Glomerular endothelial cell (primary cell): ENCODE measurements around the gene EVC2. TPM values are rescaled to one million over a fixed set of nuclear protein-coding genes. Genes with fewer than 3 reads are reported as not detected.

Experiments used
- DNase-seq: peaks from one replicate; pipeline ENCODE4 v3.0.0-alpha.2; 2011; ENCODE audit warnings: low read depth, low spot score; ENCODE audit errors: extremely low read depth
- total RNA-seq: library from RNA; depleted of rRNA; stranded (reverse); fragments of >200 nt; gene quantifications from 2 replicates; pipeline ENCODE4 v1.2.3, GENCODE V29; 2015

Gene EVC2
- total RNA-seq, 1 donor from 2014 or later, result 11.7 TPM

DNA sequence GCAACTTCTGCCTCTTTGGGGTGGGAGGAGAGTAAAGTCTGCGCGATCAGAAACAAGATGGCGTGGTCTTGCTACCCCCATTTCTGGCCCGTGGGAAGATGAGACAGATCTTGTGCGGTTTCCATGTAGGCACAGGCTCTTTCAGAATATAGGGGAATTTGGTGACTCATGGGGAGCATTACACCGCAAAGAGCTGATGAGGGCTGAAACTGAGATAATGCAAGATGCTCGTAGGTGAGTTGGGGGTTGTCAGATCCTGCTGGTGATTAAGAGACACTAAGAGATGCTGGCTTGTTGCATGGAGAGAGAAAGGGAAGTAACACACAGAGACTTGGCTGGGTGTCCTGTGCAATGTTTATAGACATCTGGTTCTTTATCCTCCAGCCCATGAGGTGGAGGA lies 4.2 kb upstream of the EVC2 start:
- DNase-seq, result no peak

DNA sequence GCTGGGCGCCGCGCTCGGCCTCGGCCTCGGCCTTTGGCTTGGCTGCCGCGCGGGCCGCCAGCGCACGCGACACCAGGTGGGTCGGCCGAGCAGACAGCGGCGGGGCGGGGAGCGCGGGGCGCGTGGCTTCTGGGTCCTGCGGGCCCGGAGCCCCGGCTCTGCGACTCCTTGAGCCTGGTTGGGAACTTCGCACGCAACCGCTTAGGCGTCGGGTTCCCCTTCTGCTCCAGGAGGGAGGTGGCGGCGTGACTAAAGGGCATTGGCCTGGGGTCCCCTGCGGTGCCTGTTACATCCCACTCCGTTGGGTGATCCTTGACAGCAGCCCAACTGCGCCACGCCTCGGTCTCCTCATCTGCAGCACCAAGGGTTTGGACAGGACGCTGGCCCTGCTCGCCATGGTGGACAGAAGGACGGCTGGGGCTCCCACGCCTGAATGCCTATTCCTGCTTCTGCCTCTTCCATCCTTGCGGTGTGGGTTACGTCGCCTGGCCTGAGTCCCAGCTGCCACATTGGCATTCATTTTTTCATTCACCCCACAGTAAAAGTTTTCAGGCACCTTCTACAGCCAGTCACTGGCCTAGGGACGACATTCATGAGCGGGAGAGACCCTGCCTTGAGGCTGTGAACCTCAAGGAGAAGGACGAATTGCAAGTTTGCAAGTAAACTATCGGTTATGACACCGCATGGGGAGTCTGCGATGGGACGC lies 3.3 kb upstream of the EVC2 start:
- no peak for DNase-seq

DNA sequence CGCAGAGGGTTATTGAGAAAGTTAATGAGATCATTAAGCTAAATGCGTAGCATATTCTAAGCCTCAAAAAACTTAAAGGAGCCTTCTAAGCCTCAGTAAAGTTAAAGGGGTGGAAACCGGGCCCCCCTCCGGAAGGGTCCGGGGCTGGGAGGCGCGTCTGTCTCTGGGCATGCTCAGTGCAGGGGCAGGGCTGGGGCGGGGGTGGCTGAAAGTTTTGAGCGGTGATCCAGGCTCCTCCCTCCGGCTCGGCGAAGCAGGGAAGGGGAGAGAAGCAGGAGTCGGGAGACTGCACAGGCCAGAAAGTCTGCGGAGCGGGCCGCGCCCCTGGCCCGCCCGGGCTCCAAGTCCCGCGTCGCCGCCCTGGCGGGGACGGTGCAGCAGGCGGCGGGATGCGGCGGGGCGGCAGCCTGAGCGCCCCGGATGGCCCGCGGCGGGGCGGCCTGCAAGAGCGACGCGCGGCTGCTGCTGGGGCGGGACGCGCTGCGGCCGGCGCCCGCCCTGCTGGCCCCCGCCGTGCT lies 2.7 kb upstream of the EVC2 start, which contains the start of gene EVC:
TSS of gene EVC (plus strand) at position 241 of the 518 bp plus-strand sequence. CDS start at position 421, 180 bp downstream.
- no peak for DNase-seq

DNA sequence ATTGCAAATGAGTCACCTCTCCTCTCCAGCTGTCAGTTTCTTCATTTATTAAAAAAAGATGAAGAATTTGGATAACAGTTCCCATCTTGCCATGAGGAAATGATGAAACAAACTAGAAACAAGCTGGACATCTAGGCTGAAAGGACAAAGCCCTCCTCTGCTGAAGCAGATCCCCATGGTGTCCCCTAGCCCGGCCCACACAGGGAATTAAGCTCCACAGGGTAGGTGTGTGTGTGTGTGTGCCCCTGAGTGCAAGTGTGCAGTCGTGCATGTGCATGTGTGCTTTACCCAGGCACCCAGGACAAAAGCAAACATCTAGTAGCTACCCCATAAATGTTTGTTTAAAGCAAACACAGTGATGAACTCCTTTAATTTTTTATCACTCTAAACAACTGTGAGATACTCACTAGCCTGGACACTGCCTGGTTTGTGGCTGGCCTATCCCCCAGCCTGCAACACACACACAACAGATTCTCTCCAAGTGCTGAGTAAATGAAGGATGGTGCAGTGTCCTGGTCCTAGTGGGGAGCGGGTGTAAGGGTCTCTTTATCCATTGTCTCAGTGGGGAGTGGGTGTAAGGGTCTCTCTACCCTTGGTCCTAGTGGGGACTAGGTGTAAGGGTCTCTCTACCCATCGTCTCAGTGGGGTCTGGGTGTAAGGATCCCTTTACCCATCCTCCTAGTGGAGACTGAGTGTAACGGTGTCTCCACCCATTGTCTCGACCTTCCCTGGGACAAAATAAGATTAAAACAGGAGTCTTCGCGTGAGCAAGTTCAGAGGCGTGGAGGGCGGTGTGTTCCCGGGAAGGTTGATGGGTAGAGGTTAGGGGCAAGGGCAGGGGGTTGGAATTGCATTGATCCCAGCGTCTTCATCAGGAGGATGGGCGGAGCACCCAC lies 2.0 kb upstream of the EVC2 start:
- no peak for DNase-seq

DNA sequence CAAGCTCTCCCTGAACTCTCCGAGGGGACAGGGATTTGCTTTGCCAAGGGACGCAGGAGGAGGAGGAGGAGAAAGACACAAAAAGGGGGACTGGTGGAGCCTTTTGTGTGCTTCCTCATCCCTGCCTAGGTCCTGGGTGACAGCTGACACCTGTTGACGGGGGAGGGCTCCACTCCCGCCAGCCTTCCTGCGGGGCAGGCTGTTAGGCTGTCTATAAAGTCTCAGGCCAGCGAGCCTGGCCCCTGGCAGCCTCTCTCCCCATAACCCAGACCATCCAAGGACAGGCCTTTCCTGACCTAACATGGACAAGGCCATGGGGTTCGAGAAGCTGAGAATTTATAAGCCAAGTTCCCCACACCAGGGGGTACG lies 832 bp upstream of the EVC2 start:
- no peak for DNase-seq

DNA sequence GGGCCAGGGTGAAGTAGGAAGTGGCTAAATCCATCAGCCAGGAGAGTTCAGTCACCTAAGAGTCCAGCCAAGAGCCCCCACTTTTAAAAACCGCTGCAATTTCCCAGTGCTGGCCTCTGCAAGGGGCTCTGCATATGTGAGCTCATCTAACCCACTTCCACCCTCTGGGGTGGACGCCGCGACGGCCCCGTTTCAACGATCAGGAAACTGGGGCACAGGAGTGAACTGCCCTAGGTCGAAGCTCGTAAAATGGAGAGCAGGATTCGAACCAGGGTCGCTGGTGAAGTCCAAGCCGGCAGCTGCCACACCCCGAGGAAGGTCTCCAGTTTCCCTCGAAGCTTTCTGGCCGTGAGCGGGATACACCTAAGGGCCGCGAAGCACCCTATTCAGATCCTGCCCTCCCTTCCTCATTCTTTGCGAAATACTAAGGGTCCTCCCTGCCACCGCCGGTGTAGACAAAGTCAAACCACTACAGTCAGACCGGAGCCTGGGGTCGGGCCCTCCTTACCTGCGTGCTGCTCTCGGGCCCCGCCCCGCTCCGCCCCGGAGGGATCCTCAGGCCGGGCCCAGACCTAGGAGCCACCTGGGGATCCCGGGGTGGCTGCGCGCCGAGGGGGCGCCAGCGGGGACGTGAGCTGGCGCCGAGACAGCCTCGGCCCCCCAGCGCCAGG lies 446 bp downstream of the EVC2 start:
- DNase-seq, result no peak

DNA sequence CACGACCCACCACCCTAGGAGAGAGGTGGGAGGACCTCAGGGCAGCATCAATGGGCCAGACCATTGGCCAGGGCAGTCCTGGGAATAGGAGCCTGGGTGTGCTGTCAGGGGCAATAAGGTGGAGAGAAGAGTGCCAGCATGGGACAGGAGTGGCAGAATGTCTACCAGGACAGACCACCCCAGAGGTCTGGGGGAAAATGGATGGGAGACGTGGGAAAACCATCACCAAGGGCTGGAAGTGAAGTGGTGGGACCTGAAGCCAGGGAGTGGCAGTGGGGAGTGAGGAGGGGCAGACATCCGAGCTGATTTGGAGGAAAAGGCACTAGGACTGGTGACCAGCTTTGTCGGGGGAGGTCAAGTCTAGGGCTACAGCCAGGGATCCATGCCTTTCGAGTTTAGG lies 993 bp downstream of the EVC2 start:
- DNase-seq, result no peak

DNA sequence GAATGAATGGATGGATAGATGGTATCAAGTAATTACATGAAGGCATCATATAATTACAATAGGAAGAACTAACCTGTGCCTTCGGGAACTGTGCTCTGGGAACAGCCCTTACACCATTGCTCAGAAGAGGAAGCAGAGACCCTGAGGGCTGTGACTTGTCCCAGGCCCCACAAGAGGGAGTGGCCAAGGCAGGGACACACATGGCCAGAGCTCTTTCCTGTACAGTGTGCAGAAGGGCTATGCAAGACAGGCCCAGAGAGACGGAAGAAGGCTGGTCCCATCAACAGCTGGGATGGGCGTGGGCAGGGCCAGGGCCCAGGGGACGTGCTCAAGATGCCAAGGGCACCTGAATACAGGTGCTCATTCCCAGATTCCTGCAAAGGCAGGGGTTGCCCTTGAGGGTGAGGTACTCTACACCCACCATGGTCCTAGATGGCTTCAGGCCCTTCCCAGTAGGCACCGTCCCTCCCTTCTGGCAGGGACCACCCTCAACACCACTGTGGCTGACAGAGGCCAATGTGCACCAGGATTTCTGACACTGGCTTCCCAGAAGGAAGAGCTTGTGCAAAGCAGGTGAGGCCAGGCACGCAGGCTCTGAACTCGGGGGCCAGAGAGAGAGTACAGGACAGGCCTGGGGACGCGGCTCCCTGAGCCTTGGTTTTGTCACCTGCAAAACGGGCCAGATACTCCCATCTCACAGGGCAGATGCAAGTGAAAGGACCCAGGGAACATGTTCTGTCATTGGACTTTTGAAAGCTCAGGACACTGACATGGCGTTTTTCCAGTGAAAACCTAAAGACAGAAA lies 1.7 kb downstream of the EVC2 start:
- DNase-seq, result no peak

DNA sequence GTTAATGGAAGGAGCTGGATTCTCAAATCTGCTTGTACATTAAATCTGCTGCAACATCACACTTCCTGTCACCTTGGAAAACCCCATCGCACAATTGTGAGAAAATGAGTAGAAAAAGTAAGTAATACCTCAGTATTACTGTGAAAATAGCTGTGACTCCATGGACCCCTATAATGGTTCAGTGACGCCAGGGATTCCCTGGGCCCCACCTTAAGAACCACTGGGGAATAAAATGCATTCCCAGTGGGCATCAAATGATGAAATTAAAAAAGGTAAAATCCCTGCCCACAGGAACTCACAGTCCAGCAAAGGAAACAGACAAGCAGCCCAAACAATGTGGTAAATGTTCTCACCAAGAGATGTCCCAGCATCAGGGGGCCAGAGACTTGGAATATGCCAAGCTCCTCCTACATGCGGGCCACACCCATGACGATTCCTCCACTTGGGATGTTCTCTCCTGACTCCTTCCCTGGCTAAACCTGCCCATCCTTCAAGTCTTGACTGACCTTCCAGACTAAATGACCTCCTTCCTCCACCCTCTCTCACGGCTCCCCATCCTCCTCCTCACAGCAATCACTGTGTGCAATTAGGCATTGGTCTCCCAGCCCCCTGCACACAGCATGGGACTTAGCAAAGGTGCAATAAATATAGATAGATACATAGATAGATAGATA lies 2.6 kb downstream of the EVC2 start:
- DNase-seq, result no peak

DNA sequence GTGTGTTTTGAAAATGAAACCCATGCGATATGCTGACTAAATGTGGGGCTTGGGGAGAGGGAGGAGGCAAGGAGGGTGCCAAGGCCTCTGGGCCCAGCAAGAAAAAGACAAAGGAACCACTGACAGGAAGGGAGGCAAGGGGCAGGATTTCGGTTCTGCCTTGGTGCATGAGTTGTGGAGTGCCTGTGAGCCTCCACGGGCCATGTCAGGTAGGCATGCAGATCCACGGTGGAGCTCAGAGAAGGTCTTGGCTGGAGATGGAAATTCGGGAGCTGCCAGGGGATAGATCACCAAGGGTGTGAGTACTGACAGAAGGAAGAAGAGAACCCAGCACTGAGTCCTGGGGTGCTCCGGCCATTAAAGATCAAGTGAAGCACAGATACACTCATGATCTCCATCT lies 4.1 kb downstream of the EVC2 start:
- DNase-seq, result no peak

DNA sequence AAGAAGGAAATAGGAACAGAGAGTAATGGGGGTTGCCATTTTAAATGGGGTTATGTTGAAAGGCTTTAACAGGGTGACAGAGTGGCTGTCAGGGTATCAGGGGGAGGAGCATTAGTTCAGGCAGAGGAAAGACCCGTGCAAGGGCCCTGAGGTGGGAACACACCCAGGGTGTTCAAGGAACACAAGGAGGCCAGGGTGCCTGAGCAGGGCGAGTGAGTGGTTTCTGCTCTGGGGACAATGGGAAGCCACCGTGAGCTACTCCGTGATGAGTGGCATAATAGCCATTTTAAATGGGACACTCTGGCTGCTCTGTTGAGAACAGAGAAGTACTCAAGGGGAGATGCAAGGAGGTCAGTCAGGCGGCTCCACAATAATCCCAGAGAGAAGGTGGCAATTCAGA lies 4.5 kb downstream of the EVC2 start:
- DNase-seq, result no peak

DNA sequence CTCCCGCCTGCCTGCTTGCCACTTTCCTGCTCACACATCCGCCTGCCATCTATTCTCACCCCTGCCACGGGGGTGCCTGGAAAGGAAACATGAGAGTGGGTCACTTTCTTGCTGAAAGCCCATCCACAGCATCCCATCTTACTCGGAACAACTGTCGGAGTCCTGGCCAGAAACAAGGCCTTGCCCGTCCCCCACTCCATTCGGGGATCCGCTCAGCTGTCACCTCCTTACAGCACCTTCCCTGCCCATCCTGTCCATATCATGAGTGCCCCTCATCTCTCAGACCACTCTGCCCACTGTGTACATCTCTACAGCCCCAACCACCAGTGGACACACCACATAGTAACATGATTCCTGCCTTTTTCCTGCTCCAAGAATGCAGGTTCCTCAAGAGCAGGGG lies 6.4 kb downstream of the EVC2 start:
- no peak for DNase-seq

DNA sequence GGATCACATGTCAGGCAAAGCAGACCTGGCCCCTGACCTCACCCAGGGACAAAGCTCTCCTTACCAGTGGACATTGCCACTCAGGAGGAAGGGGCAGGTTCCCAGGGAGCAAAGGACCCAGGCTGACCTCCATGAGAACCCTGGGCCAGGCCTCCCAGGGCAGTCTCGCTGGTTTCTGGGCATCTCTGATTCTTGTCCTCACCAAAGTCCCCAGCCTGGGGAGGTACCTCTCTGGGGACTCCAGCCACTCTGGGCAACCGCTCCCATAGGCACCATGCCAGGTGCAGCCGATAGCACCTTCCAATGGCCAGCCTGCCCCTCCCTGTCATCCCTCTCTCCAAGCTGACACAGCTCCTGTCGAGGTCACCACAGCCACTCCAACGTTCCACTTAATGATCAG lies 7.9 kb downstream of the EVC2 start:
- no peak for DNase-seq

DNA sequence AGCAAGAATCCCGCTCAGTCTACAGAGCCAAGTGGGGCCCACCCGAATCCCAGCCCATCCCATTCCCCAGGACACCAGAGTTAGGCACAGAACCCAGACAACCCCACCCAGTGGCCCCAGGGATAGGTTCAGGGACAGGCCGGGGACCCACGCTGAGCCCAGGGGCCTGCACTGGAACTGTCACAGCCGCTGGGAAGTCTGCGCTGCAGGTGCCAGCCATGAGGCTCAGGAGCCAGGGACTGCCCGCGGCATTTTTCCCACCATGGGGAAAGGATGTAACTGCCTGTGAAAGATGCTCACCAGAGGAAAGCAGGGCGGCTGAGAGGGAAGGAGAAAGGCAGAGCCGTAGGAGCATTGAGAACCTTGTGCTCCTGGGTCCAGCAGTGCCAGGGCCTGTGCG lies 12.0 kb downstream of the EVC2 start:
- DNase-seq, result no peak

DNA sequence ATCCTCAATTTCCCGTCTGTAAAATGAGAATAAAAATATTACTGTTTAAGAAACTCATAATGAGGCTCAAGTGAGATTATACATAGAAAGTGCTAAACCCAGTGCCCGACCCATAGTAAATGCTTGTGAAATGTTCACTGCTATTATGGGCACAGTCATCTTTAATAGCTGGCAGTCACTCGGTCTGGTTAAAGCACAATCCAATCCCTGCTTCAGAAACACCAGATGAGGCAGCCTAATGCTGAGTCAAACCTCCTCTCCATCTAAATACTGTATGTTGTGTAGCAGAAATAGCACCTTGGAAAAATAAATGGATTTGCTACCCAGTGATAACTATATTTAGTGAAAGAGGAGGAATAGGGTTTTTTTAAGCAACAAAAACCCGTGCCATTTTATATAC lies 14.5 kb downstream of the EVC2 start:
- no peak for DNase-seq

DNA sequence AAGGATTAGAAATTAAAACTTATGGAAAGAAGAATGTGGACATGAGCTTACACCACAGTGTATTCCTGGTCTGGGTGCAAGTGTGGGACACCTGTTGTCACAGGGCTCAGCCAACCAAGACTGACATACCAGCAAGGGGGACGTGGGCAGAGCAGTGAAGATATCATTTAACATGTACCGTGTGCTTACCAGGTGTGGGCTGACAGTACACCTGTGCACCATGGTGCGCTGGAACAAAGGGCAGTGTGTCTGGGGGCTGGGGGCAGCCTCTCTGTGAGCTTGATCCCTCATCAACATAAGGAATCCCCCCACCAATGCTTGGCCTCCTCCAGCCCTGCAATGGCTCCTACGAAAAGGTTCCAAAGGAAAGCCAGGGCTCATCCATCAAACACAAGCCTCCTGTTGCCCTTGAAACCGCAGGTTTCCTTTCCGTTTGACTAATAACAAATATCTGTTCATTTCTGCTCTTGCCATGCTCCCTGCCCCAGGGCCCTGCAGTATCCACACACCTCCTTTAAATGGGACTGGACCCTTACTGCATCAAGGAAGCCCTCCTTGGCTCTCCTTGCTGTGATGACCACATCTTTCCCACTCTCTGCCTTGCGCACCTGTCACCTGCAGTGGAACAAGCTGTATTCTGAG lies 16.7 kb downstream of the EVC2 start:
- no peak for DNase-seq

DNA sequence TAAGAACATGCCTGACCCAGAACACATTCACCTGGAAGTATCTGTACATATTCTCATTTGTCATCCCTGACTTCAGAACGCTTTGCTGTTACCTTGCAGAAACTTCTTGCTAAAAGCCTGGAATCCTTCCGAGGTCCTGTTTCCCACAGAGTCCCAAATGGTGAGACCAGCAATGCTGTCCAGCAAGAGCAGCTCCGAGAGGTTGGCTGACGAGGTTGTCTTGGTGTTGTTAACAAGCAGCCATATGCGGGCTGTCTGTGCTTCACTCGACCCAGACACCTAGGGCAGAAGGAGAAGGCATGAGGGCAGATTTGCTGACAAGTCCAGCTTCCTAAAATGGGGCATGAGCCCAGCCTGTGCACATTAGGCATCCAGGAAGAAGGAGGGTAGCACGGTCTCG lies 19.3 kb downstream of the EVC2 start:
- DNase-seq, result no peak

DNA sequence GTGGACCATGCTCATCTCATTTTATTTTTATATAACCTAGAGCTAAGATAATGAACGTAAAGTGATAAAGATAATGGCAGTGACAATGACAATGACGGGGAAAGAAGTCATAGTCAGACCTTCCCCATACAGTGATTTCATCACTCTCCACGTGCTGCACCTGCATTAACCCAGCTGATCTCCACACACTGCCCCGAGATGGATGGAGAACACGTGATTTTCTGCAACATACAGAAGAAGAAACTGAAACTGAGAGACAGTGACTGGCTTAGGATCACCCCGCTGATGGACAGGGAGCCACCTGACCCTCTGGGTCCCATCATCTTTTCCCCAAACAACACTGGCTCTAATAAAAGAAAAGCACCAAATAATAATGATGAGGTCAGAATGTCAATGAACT lies 22.0 kb downstream of the EVC2 start:
- DNase-seq, result no peak

DNA sequence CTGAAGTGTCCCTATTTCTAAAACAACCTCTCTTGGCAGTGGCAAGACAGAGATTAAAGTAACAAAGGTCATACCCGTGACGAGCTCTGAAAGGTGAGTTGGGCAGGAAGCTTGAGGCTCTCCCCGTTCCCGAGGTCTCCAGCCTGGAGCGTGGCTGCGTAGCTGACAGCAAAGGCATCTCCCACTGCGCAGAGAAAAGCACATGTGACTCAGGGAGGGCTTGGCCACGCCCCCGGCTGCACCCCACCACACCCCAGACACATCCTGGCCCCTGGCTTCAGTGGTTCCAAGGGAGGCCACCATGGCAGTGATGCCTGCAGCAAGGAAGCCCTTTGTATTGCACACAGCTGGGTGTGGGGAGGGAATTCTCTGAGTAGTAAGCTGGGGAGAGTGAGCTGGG lies 23.1 kb downstream of the EVC2 start:
- DNase-seq, result no peak

DNA sequence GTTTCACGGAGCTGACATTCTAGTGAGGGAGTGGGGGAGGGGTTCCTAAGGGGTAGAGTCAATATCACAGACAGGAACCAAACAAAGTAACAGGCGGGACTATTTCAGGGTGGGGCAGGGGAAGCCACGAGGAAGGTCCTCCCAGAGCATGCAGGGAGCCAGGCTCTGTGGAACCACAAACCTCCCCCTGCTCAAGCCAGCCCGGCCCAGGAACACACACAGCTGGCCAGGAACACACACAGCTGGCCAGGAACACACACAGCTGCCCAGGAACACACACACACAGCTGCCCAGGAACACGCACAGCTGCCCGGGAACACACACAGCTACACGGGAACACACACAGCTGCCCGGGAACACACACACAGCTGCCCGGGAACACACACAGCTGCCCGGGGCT lies 24.8 kb downstream of the EVC2 start:
- DNase-seq, result no peak
